Measurements from ENCODE around the gene KIZ. TPM values are rescaled to one million over a fixed set of nuclear protein-coding genes. Genes with fewer than 3 reads are reported as not detected.

Gene KIZ
- total RNA-seq, 2 experiments from 2014 or later, result 11.3 to 13.0 TPM

GRCh38 chr20:21272279-21272678 lies 146.4 kb downstream of the KIZ start:
- no peak for DNase-seq
- peaks cover 14% of the 10 kb centered on the region for H3K27me3 Mint-ChIP-seq (ENCODE audit: low read depth)
- no peaks in the 10 kb centered on the region for H3K4me1 Mint-ChIP-seq (ENCODE audit: low read depth)
- no peak overlapping the region for H3K27ac Mint-ChIP-seq
- no peaks in the 10 kb centered on the region for H3K36me3 Mint-ChIP-seq (ENCODE audit: low read depth)
- H3K9me3 Mint-ChIP-seq, result peaks cover 3% of the 10 kb centered on the region
- CTCF ChIA-PET, result no interaction called here
- intact Hi-C loops (cut with micrococcal nuclease), result no loop called here
- H3K4me3 Mint-ChIP-seq, result no peak overlapping the region

GRCh38 chr20:21272679-21273078 lies 146.8 kb downstream of the KIZ start:
- no peak for DNase-seq
- CTCF ChIA-PET, result no interaction called here

DNA sequence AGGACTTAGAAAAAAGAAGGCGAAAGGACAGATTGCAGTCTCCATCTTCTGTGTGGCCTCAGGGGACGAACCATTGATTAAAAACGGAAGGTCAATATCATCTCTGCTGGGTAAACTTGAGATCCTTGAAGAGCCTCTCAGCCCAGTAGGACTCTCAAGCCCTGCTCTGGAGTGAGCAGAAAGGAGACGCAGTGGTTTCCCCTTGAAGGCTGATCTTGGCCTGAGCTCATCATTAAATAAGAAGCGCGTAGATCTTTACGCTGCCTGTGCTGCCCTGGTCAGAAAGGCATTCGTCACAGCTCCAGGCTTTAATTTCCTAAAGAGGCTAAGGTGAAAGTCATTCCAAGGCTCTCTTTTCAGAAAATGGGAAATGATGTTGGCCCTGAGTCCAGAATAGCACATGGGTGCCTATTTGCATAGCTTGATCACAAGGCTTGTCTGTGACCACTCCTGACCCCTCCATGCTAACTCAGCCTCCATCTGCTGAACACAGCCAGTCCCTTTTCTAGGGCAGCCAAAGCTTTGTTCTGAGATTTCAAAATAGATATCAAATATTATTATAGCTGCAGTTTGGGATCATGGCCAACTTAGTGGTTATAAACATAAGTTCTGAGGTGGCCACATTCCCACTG lies 148.0 kb downstream of the KIZ start:
- peaks cover 14% of the 10 kb centered on the region for H3K27me3 Mint-ChIP-seq (ENCODE audit: low read depth)
- no peak overlapping the region for H3K27ac Mint-ChIP-seq
- no peaks in the 10 kb centered on the region for H3K36me3 Mint-ChIP-seq (ENCODE audit: low read depth)
- DNase-seq, result no peak
- intact Hi-C loops (cut with micrococcal nuclease), result no loop called here
- H3K4me1 Mint-ChIP-seq (ENCODE audit: low read depth), result no peaks in the 10 kb centered on the region
- CTCF ChIA-PET, result no interaction called here
- H3K4me3 Mint-ChIP-seq, result no peak overlapping the region
- peaks cover 3% of the 10 kb centered on the region for H3K9me3 Mint-ChIP-seq

More at GRCh38 chr20:21272679-21273078, 146.8 kb downstream of the KIZ start:
- intact Hi-C loops (cut with micrococcal nuclease), result no loop called here
- Mint-ChIP-seq H3K4me1 (ENCODE audit: low read depth) (no peaks in the 10 kb centered on the region), H3K36me3 (ENCODE audit: low read depth) (no peaks in the 10 kb centered on the region), H3K27me3 (ENCODE audit: low read depth) (peaks cover 14% of the 10 kb centered on the region), H3K27ac (no peak overlapping the region), H3K9me3 (peaks cover 3% of the 10 kb centered on the region), H3K4me3 (no peak overlapping the region)

DNA sequence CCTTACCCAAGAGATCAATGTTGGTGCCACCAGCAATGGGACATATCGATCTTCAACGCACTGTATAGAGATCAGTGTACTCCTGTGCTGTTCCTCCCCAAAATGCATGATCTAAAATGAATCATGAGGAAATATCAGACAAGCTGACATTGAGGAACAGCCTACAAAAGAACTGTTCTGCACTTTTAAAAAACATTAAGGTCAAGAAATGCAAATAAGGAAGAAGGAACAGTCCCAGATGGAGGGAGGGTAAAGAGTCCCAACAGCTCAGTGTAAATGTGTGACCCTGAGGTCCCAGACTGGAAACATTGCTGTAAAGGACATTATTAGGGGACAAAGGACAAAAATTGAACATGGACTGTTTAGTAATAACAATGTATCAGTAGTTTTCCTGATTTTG lies 152.9 kb downstream of the KIZ start:
- peaks cover 17% of the 10 kb centered on the region for H3K27me3 Mint-ChIP-seq (ENCODE audit: low read depth)
- CTCF ChIA-PET, result no interaction called here
- no peaks in the 10 kb centered on the region for H3K36me3 Mint-ChIP-seq (ENCODE audit: low read depth)
- H3K4me3 Mint-ChIP-seq, result no peak overlapping the region
- DNase-seq, result no peak
- H3K4me1 Mint-ChIP-seq (ENCODE audit: low read depth), result no peaks in the 10 kb centered on the region
- no peak overlapping the region for H3K27ac Mint-ChIP-seq
- no peaks in the 10 kb centered on the region for H3K9me3 Mint-ChIP-seq
- intact Hi-C loops (cut with micrococcal nuclease), result no loop called here

GRCh38 chr20:21279706-21280521 lies 154.0 kb downstream of the KIZ start:
- H3K36me3 Mint-ChIP-seq (ENCODE audit: low read depth), result no peaks in the 10 kb centered on the region
- no peaks in the 10 kb centered on the region for H3K4me1 Mint-ChIP-seq (ENCODE audit: low read depth)
- no peak for DNase-seq
- H3K9me3 Mint-ChIP-seq, result no peaks in the 10 kb centered on the region
- intact Hi-C loops (cut with micrococcal nuclease), result no loop called here
- CTCF ChIA-PET, result no interaction called here
- no peak overlapping the region for H3K27ac Mint-ChIP-seq
- H3K27me3 Mint-ChIP-seq (ENCODE audit: low read depth), result peaks cover 14% of the 10 kb centered on the region
- no peak overlapping the region for H3K4me3 Mint-ChIP-seq

- Mint-ChIP-seq H3K36me3 (ENCODE audit: low read depth) (no peaks in the 10 kb centered on the region), H3K4me1 (ENCODE audit: low read depth) (no peaks in the 10 kb centered on the region), H3K9me3 (no peaks in the 10 kb centered on the region), H3K4me3 (no peak overlapping the region), H3K27ac (no peak overlapping the region), H3K27me3 (ENCODE audit: low read depth) (peaks cover 16% of the 10 kb centered on the region)
- intact Hi-C loops (cut with micrococcal nuclease), result no loop called here
- CTCF ChIA-PET, result no interaction called here
- no peak for DNase-seq
Observed at GRCh38 chr20:21280522-21281016, 154.7 kb downstream of the KIZ start.

DNA sequence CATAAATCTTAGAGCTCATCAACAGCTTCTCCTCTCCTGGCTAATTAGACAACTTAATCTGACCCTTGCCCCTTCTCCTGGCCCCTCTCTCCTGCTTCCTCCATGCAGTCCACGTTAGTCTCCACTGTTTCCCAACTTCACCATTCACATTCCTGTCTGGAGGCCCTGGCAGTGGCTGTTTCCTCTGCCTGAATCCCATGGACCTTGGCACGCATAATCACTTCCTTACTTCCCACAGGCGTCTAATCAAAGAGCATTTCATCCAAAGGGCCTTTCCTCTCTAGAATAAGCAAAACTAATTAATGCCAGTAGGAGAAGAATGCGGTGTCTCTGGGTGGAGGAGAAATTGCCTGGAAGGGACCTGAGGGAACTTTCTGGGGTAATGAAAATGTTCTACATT lies 160.9 kb downstream of the KIZ start:
- CTCF ChIA-PET, result no interaction called here
- H3K9me3 Mint-ChIP-seq, result no peaks in the 10 kb centered on the region
- DNase-seq, result no peak
- peaks cover 15% of the 10 kb centered on the region for H3K27me3 Mint-ChIP-seq (ENCODE audit: low read depth)
- H3K27ac Mint-ChIP-seq, result no peak overlapping the region
- no peaks in the 10 kb centered on the region for H3K4me1 Mint-ChIP-seq (ENCODE audit: low read depth)
- H3K4me3 Mint-ChIP-seq, result no peak overlapping the region
- H3K36me3 Mint-ChIP-seq (ENCODE audit: low read depth), result no peaks in the 10 kb centered on the region
- intact Hi-C loops (cut with micrococcal nuclease), result no loop called here

DNA sequence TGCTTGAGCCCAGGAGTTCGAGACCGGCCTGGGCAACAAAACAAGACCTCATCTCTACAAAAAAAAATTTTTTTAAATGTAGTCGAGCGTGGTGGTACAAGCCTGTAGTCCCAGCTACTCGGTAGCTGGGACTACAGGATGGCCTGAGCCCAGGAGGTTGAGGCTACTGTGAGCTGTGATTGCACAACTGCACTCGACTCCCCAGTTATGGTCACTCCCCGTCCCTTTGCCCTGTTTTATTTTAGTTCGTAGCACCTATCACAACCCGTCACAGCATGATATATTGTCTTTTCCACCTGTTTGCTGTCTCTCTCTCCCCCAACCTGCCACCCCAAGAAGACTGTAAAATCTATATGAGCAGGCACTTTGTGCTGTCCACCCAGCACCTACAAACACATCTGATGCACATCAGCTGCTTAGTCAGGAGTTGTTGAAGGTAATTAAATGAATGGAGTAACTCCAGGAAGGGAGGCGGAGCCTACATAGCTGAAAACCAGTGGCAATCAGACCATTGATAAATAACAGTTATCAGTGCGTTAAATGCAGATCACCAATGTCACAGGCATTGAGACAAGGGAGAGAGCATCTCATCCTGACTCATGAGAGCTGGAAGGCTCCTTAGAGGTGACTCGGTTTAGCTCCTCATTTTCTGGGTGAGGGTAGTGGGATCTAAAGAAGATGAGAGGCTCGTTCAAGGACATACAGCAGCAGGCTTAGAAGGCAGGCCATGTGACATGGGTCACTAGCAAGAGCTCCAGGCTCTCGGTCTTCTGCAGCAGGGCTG lies 162.9 kb downstream of the KIZ start:
- no peaks in the 10 kb centered on the region for H3K36me3 Mint-ChIP-seq (ENCODE audit: low read depth)
- no peaks in the 10 kb centered on the region for H3K9me3 Mint-ChIP-seq
- no peak overlapping the region for H3K4me3 Mint-ChIP-seq
- no peaks in the 10 kb centered on the region for H3K4me1 Mint-ChIP-seq (ENCODE audit: low read depth)
- intact Hi-C loops (cut with micrococcal nuclease), result no loop called here
- H3K27me3 Mint-ChIP-seq (ENCODE audit: low read depth), result peaks cover 18% of the 10 kb centered on the region
- CTCF ChIA-PET, result interaction anchor here (1.3 kb wide), 1 partner anchor 229 kb away, joined by 3 read pairs; no protein-coding TSS in a partner anchor
- DNase-seq, result no peak
- no peak overlapping the region for H3K27ac Mint-ChIP-seq

DNA sequence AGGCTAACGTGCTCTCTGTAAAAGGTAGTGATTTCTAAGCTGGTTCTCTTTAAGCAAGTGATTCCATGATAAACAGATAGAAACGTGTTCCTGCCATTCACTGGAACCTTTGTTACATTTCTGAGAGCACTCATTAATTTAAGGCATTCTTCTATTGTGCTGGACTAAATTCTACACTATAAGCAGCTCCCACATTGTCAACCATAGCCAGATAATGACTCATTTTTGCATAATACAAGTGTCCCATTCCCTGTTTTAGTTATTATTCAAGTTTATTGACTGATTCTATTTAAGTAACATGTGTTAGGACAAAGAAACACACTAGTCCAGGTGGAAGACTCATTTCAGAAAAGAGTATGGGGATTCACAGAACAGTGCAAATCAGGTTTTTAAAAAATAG lies 163.8 kb downstream of the KIZ start:
- no peak overlapping the region for H3K27ac Mint-ChIP-seq
- H3K36me3 Mint-ChIP-seq (ENCODE audit: low read depth), result no peaks in the 10 kb centered on the region
- DNase-seq, result no peak
- CTCF ChIA-PET, result no interaction called here
- H3K9me3 Mint-ChIP-seq, result no peaks in the 10 kb centered on the region
- H3K27me3 Mint-ChIP-seq (ENCODE audit: low read depth), result peaks cover 16% of the 10 kb centered on the region
- no peak overlapping the region for H3K4me3 Mint-ChIP-seq
- no peaks in the 10 kb centered on the region for H3K4me1 Mint-ChIP-seq (ENCODE audit: low read depth)
- intact Hi-C loops (cut with micrococcal nuclease), result no loop called here

- intact Hi-C loops (cut with micrococcal nuclease), result no loop called here
- no peak for DNase-seq
- CTCF ChIA-PET, result no interaction called here
- Mint-ChIP-seq H3K27ac (no peak overlapping the region), H3K36me3 (ENCODE audit: low read depth) (no peaks in the 10 kb centered on the region), H3K4me1 (ENCODE audit: low read depth) (no peaks in the 10 kb centered on the region), H3K27me3 (ENCODE audit: low read depth) (peaks cover 11% of the 10 kb centered on the region), H3K9me3 (no peaks in the 10 kb centered on the region), H3K4me3 (no peak overlapping the region)
Observed at GRCh38 chr20:21291026-21291425, 165.1 kb downstream of the KIZ start.

DNA sequence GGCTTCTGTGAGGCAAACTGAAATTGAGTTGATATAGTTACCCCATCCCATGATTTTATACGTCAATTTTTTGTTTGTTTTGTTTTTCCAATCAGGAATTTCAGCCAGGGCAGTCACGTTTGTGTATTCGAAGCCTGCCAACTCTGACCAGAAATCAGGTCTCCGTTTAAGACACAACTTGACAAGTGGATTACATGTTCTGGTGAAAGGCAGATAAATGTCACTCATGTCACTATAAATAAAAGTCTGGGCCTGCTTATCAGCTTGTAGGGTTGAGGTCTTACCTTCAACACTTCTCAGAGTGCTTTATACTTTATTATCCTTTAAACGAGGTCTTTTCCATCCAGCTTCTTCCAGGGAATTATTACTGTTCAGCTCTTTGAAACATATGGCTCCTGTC lies 168.9 kb downstream of the KIZ start:
- Mint-ChIP-seq H3K9me3 (no peaks in the 10 kb centered on the region), H3K27ac (no peak overlapping the region), H3K36me3 (ENCODE audit: low read depth) (no peaks in the 10 kb centered on the region), H3K4me3 (no peak overlapping the region), H3K4me1 (ENCODE audit: low read depth) (no peaks in the 10 kb centered on the region), H3K27me3 (ENCODE audit: low read depth) (peaks cover 5% of the 10 kb centered on the region)
- intact Hi-C loops (cut with micrococcal nuclease), result no loop called here
- CTCF ChIA-PET, result interaction anchor here (0.7 kb wide), 1 partner anchor 29 kb away, joined by 8 read pairs; no protein-coding TSS in a partner anchor
- no peak for DNase-seq

All from activated naive CD4-positive, alpha-beta T cell treated with anti-CD3 and anti-CD28 coated beads for 36 hours (primary cell).